Stimulated activated CD8-positive, alpha-beta memory T cell treated with anti-CD3 and anti-CD28 coated beads, Interleukin-4, amount 100 ng/mL, for 1 hour (primary cell): ENCODE data around the gene MBOAT7.
"Not testable (repeated sequence)": the region's sequence is repeated elsewhere in the genome, so short reads cannot be mapped to it uniquely, and the experiment has no call there.

Experiments used
- DNase-seq, 2 donors: peaks; one replicate each; pipeline ENCODE4 v3.0.0-alpha.2; 2020; ENCODE audit warnings: low read depth in 2 of 2, low spot score in 1 of 2

The MBOAT7 gene

DNA sequence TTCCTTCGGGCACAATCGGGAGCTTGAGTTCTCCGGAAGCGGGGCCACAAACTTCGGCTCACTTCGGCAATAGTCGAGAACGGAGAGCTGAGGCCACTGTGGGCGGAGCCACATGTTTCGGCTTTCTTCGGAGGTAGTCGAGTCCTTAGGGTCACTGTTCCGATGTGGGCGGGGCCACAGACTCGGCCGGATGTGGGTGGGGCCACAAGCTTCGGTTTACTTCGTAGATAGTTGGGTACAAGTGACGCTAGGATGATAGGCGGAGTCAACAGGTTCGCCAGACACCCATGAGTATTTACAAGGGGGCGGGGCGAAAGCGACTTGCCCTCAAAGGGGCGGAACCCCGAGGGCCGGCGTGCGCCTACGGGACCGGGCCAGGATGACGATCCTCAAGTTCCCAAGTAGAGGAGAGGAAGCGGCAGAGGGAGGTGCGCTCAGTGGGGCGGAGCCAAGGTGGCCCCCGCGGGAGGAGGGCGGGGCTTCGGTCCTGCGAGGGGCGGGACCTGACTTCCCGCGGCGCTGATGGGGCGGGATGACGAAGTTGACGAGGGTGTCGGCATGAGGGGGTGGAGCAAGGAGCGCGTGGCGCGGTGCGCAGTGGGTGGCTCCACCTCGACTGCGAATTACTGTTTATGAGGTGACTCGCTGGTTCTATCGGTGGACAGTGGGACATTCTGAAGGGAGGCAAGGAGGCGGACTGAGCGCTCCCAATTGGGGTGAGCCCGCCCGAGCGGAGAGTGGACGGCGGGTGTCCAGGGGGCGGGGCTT lies 539 bp upstream of the MBOAT7 start:
- peak; percentile 99 to 100 for DNase-seq

GRCh38 chr19:54188215-54188871 lies 1.0 kb downstream of the MBOAT7 start:
- peak in 1 of 2 donors; percentile 54 for DNase-seq

DNA sequence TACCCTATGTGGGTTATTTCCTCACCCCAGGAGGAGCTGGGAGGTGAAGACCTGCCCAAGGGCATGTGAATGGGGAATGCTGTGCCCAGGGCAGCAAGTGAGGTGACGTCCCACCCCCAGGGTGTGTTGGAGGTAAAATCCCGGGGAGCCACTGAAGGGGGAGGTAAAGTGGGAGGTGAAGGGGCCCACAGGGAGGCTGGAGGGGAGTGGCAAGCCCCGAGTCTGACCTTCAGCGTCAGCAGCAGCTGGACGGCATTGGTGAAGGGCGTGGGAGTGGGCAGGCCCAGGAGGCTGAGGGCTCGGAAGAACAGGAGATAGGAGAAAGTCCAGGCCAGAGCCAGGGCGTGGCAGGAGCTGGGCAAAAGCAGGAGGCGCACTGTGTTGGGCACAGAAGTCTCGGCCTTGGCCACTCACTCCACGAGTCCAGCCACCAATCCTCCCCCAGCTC lies 2.4 kb downstream of the MBOAT7 start:
- no peak for DNase-seq

- DNase-seq = no peak
Measured at GRCh38 chr19:54186351-54186750, 3.0 kb downstream of the MBOAT7 start.

DNA sequence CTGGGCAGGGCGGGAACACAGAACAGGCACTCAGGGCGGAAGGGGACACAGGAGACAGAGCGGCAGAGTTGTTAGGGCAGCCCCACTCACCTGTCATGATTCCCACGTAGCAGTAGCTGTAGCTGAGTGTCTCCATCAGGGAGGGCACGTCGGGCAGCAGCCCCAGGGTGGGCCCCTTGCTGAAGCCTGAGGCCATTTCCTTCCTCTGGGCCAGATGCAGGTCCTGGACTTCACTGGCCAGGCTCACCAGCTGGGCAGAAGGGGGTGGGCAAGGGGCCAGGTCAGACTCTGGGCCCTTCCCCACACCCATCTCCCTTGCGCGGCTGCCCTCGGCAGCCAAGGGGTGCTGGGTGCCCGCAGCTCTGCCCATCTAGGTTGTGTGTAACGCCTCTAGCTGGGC lies 5.9 kb downstream of the MBOAT7 start:
- DNase-seq = no peak

DNA sequence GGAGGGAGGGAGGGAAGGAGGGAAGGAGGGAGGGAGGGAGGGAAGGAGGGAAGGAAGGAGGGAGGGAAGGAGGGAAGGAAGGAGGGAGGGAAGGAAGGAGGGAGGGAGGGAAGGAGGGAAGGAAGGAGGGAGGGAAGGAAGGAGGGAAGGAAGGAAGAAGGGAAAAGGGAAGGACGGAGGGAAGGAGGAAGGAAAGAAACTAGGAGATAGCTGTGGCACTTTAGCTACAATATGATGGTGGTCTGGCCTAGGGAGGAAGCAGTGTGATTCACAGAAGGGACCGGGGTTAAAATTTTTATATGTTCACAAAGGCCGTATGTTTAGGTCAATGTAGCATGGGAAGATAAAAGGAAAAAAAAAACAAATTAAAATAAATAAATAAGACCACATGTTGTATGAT lies 7.5 kb downstream of the MBOAT7 start:
- DNase-seq = not testable (repeated sequence)

GRCh38 chr19:54180691-54181091 lies 8.7 kb downstream of the MBOAT7 start:
- no peak for DNase-seq

DNA sequence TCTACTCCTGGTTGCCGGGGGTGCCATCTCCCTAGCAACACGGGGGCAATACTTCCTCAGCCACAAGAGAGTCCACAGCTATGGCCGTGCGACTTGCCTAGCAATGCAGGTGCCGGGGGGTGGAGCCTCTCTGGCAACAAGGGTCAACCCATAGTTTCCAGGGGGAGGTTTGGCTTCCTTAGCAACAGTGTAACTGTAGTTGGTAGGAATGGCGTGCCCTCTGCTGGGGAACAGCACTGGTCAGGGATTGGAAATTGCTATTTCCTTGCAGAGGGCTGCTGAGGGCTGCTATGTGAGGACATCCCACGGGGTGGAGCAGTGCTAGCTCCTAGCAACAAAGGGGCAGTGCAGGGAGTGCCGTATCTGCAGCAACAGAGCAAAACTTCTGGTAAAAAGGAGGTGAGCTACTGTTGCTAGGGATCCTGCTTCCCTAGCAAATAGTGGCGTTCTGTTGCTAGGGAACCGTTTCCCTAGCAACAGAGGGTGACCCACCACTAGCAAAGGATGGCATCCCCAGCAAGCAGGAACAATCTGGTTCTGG lies 9.4 kb downstream of the MBOAT7 start:
- DNase-seq = no peak

- no peak for DNase-seq
Measured at GRCh38 chr19:54179262-54179852, 10.0 kb downstream of the MBOAT7 start.

- DNase-seq = no peak
Measured at GRCh38 chr19:54178581-54179261, 10.7 kb downstream of the MBOAT7 start.

DNA sequence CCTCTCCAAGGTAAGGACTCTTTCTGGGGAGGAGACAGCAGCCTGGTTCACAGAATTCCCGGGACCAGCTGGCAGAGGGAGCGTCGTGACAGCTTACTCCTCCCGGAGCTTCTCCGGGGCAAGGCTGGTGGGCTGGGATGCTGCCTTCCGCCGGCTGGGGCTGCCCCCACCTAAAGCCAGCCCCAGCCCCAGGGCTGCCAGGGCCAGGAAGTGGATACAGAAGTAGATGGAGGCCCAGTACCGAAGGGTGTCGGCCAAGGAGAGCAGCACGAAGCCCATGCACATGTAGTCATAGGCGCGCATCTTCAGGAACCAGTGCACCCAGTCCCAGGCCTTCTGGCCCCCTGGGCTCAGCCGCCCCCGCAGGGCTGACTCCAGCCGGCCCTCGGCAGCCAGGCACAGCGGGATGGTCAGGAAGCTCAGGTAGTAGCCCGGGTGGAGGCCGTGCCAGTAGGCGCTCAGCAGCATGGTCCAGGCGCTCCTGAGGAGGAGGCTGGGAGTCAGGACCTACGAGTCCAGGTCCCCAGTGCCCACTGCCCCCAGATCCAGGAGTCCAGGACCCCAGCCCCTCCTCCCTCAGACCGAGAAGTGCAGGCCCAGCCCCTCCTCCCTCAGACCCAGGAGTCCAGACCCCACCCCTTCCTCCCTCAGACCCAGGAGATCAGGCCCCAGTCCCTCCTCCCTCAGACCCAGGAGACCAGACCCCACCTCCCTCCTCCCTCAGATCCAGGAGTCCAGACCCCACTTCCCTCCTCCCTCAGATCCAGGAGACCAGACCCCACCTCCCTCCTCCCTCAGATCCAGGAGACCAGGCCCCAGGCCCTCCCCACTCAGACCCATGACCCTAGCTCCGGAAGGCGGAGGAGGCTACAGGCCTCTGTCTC lies 15.2 kb downstream of the MBOAT7 start:
- DNase-seq = no peak

- DNase-seq = no peak
Measured at GRCh38 chr19:54173359-54173699, 16.1 kb downstream of the MBOAT7 start.

DNA sequence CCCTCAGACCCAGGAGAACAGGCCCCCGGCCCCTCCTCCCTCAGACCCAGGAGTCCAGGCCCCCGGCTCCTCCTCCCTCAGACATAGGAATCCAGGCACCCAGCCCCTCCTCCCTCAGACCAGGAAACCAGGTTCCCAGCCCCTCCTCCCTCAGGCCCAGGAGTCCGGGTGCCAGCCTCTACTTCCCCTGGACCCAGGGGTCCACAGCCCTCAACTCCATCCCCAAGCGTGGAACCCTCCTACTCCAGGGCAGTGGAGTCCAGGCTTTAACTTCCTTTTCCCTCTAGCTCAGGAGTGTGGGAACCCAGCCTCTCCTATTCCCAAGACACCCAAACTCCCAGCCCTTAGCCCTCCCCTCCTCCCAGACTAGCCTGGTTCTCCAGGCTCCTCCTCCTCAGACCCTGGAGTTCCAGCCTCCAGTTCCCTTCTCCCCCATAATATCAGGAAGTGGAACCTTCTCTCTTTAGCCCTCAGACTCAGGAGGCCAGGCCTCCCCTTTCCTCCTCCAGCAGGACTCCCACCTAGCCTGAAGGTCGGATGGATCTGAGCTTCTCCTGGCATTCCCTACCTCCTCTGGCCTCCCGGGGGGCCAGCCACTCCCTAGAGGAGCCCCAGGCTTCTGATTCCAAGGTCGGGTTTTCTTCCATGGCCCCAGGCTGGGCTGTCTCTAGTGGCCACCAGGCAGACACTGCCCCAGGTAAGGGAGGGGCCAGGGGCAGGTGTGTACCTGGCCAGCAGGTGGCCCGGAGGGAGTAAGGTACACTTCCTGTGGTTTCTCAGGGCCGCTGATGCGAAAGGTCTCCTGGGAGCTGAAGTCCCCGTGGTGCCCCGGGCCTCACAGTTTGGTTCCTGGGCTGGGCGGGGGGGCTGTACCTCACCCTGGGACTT lies 16.7 kb downstream of the MBOAT7 start, which contains the start of gene TMC4:
Gene TMC4, minus strand, starts transcription at position 690 of the 888 bp plus-strand sequence. Its CDS starts 43 bp downstream, at position 647.
- no peak for DNase-seq

DNA sequence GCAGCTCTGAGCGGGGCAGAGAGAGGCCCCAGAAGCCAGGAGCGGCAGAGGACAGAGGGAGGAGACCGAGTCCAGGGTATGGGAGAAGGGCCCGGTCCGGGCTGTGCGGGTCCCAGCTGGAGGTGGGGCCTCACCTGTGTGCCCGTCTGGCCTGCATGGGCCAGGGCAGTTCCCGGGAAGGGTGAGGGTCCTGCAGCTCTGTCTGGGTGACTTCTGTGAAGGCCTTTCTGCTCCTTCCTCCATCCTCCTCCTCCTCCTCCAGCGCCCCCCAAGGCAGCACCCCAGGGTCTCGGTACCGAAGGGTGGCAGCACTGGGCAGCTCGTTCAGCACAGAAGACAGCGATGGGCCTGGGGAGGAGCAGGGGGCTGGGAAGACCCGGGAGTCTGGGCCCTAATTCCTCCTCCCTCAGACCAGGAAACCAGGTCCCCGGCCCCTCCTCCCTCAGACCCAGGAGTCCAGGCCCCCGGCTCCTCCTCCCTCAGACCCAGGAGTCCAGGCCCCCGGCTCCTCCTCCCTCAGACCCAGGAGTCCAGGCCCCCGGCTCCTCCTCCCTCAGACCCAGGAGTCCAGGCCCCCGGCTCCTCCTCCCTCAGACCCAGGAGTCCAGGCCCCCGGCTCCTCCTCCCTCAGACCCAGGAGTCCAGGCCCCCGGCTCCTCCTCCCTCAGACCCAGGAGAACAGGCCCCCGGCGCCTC lies 17.5 kb downstream of the MBOAT7 start:
- DNase-seq = not testable (repeated sequence)

GRCh38 chr19:54169149-54169740 lies 20.1 kb downstream of the MBOAT7 start:
- DNase-seq = no peak

GRCh38 chr19:54168174-54168917 lies 21.0 kb downstream of the MBOAT7 start:
- DNase-seq = peak; percentile 84 to 90

DNA sequence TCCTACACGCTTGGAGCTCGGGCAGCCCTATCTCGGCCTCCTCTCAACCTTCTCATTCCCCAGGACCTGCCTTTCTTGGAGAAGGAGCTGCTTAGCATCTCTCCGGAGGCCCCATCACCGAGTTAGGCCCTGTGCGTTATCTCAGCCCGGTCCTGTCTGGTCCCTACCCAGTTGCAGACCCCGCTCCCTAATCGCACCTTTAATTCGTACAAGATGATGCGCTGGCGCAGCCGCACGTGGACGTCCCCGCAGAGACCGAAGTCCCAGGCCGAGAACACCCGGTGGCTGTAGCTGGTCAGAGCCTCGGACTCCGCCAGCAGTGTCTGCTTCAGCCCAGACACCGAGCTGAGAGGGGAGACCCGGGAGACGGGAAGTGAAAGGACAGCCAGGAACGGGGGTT lies 24.2 kb downstream of the MBOAT7 start:
- no peak for DNase-seq
